ENCODE measurements around the gene VSTM2L. TPM values are rescaled to one million over a fixed set of nuclear protein-coding genes. Genes with fewer than 3 reads are reported as not detected.

Gene VSTM2L
- total RNA-seq (2022; extraction: Qiagen RNA extraction): 19.8 to 29.6 TPM (median 20.9 TPM) in 5 replicates

GRCh38 chr20:37902504-37903313 is at the start of gene VSTM2L:
VSTM2L (plus strand) TSS chr20:37903127; CDS start chr20:37903351, 224 bp downstream.

Other genes with a start within 250 kb of the VSTM2L start
- 61.4 to 73.2 TPM (median 68.1 TPM) in 5 replicates for gene CTNNBL1, start 209.1 kb upstream of the VSTM2L start, total RNA-seq (2022; extraction: Qiagen RNA extraction)
- gene TTI1, start 130.3 kb downstream of the VSTM2L start, total RNA-seq (2022; extraction: Qiagen RNA extraction): 17.8 to 23.9 TPM (median 23.0 TPM) in 5 replicates
- 24.9 to 34.0 TPM (median 29.5 TPM) in 5 replicates for gene RPRD1B, start 130.6 kb downstream of the VSTM2L start, total RNA-seq (2022; extraction: Qiagen RNA extraction)